WTC11 (cell line): ENCODE measurements around the gene SCEL. TPM values are rescaled to one million over a fixed set of nuclear protein-coding genes. Genes with fewer than 3 reads are reported as not detected.

Experiments used
- ATAC-seq: fragments of 200-7000 bp; cut with Tn5 transposase; 2 replicates; pipeline ENCODE4 v1.10.0; 2021; ENCODE audit warnings: mild to moderate bottlenecking, moderate library complexity
- CTCF ChIA-PET: fragments of 300-600 bp; sonication (Branson Sonifier 250); formaldehyde crosslinking; loops from one replicate; lab custom pipeline; 2021; ENCODE audit warnings: antibody characterized with exemption; lab: Charles Lee
- POLR2A ChIA-PET: fragments of 350-600 bp; sonication (Branson Sonifier 250); formaldehyde crosslinking; loops from one replicate; lab custom pipeline; 2021; ENCODE audit warnings: antibody characterized with exemption; lab: Charles Lee
- DNase-seq: peaks from one replicate; pipeline ENCODE4 v3.0.0; 2021; ENCODE audit warnings: low spot score
- H3K27ac Mint-ChIP-seq: 2 replicates; pipeline ENCODE4 v1.8.0; 2021; ENCODE audit warnings: mixed read lengths
- H3K27me3 Mint-ChIP-seq: 2 replicates; pipeline ENCODE4 v1.8.0; 2021; ENCODE audit warnings: low read depth, mild to moderate bottlenecking, moderate library complexity, mixed read lengths
- H3K36me3 Mint-ChIP-seq: 2 replicates; pipeline ENCODE4 v1.8.0; 2021; ENCODE audit warnings: mixed read lengths
- H3K4me1 Mint-ChIP-seq: 2 replicates; pipeline ENCODE4 v1.8.0; 2022; ENCODE audit warnings: mixed read lengths
- H3K4me3 Mint-ChIP-seq: 2 replicates; pipeline ENCODE4 v1.8.0; 2021; ENCODE audit warnings: mild to moderate bottlenecking, moderate library complexity, mixed read lengths
- H3K9me3 Mint-ChIP-seq: 2 replicates; pipeline ENCODE4 v1.8.0; 2021; ENCODE audit warnings: mixed read lengths
- CREM ChIP-seq: sonication (generic); formaldehyde crosslinking; IDR thresholded peaks from 2 replicates; pipeline ENCODE4 v1.8.1; 2022; ENCODE audit warnings: mild to moderate bottlenecking, missing genetic modification reagents, moderate library complexity
- E2F1 ChIP-seq: sonication (generic); formaldehyde crosslinking; IDR thresholded peaks from 2 replicates; pipeline ENCODE4 v1.8.0; 2022; ENCODE audit warnings: mild to moderate bottlenecking, missing genetic modification reagents
- ELF4 ChIP-seq: sonication (generic); formaldehyde crosslinking; IDR thresholded peaks from 2 replicates; pipeline ENCODE4 v1.8.1; 2022; ENCODE audit warnings: low read depth, mild to moderate bottlenecking, moderate library complexity, missing genetic modification reagents
- EMX1 ChIP-seq: fragments of 250-450 bp; sonication (Bioruptor Pico); IDR thresholded peaks from 2 replicates; pipeline ENCODE4 v1.8.0; 2021; ENCODE audit warnings: mild to moderate bottlenecking
- ERG ChIP-seq: fragments of 250-450 bp; sonication (Bioruptor Pico); IDR thresholded peaks from 2 replicates; pipeline ENCODE4 v1.8.0; 2021; ENCODE audit warnings: mild to moderate bottlenecking
- ESRRA ChIP-seq: sonication (generic); formaldehyde crosslinking; IDR thresholded peaks from 2 replicates; pipeline ENCODE4 v1.8.1; 2022; ENCODE audit warnings: mild to moderate bottlenecking, missing genetic modification reagents, borderline replicate concordance
- ETV6 ChIP-seq: sonication (generic); formaldehyde crosslinking; IDR thresholded peaks from 2 replicates; pipeline ENCODE4 v1.8.1; 2022; ENCODE audit warnings: mild to moderate bottlenecking, missing genetic modification reagents
- GABPB1 ChIP-seq: sonication (generic); formaldehyde crosslinking; IDR thresholded peaks from 2 replicates; pipeline ENCODE4 v1.8.1; 2023; ENCODE audit warnings: mild to moderate bottlenecking, missing genetic modification reagents
- IRF2 ChIP-seq: sonication (generic); formaldehyde crosslinking; IDR thresholded peaks from 2 replicates; pipeline ENCODE4 v1.8.0; 2022; ENCODE audit warnings: low read depth, missing genetic modification reagents, borderline replicate concordance
- MXD4 ChIP-seq: fragments of 250-450 bp; sonication (Bioruptor Pico); IDR thresholded peaks from 2 replicates; pipeline ENCODE4 v1.8.0; 2021; ENCODE audit warnings: mild to moderate bottlenecking, moderate library complexity, borderline replicate concordance
- MYBL2 ChIP-seq: sonication (generic); formaldehyde crosslinking; IDR thresholded peaks from 2 replicates; pipeline ENCODE4 v1.8.1; 2023; ENCODE audit warnings: mild to moderate bottlenecking, moderate library complexity, missing genetic modification reagents
- OVOL2 ChIP-seq: fragments of 250-450 bp; sonication (Bioruptor Pico); IDR thresholded peaks from 2 replicates; pipeline ENCODE4 v1.9.0; 2021; ENCODE audit warnings: mild to moderate bottlenecking, borderline replicate concordance
- TP53 ChIP-seq: sonication (generic); formaldehyde crosslinking; IDR thresholded peaks from 2 replicates; pipeline ENCODE4 v1.8.1; 2023; ENCODE audit warnings: mild to moderate bottlenecking, missing genetic modification reagents
- USF2 ChIP-seq: sonication (generic); formaldehyde crosslinking; IDR thresholded peaks from 2 replicates; pipeline ENCODE4 v1.8.1; 2023; ENCODE audit warnings: mild to moderate bottlenecking, missing genetic modification reagents, moderate library complexity
- ZBTB21 ChIP-seq: sonication (generic); formaldehyde crosslinking; IDR thresholded peaks from 2 replicates; pipeline ENCODE4 v1.8.1; 2023; ENCODE audit warnings: mild to moderate bottlenecking, missing genetic modification reagents, borderline replicate concordance
- ZMAT4 ChIP-seq: fragments of 250-450 bp; sonication (Bioruptor Pico); IDR thresholded peaks from 2 replicates; pipeline ENCODE4 v1.9.0; 2021; ENCODE audit warnings: mild to moderate bottlenecking
- ZNF138 ChIP-seq: sonication (generic); formaldehyde crosslinking; conservative IDR thresholded peaks from 2 replicates; pipeline ENCODE4 v1.8.1; 2022; ENCODE audit warnings: mild to moderate bottlenecking, moderate library complexity, missing genetic modification reagents
- ZNF317 ChIP-seq: sonication (generic); formaldehyde crosslinking; IDR thresholded peaks from 2 replicates; pipeline ENCODE4 v1.8.1; 2023; ENCODE audit warnings: low read depth, mild to moderate bottlenecking, moderate library complexity, missing genetic modification reagents, borderline replicate concordance
- ZNF416 ChIP-seq: fragments of 250-450 bp; sonication (Bioruptor Pico); IDR thresholded peaks from 2 replicates; pipeline ENCODE4 v1.9.0; 2021; ENCODE audit warnings: mild to moderate bottlenecking, inconsistent platforms
- ZNF423 ChIP-seq: fragments of 250-450 bp; sonication (Bioruptor Pico); IDR thresholded peaks from 2 replicates; pipeline ENCODE4 v2.1.2; 2022; ENCODE audit warnings: mild to moderate bottlenecking, moderate library complexity
- ZNF512 ChIP-seq: sonication (generic); formaldehyde crosslinking; IDR thresholded peaks from 2 replicates; pipeline ENCODE4 v1.8.1; 2022; ENCODE audit warnings: missing genetic modification reagents, borderline replicate concordance
- ZNF671 ChIP-seq: fragments of 250-450 bp; sonication (Bioruptor Pico); IDR thresholded peaks from 2 replicates; pipeline ENCODE4 v1.8.0; 2021; ENCODE audit warnings: mild to moderate bottlenecking
- total RNA-seq: library from RNA; stranded (reverse); gene quantifications from 3 replicates; pipeline ENCODE4 v1.2.3, GENCODE V29; 2021
- TF ChIP-seq, protein P1 (sequence below): sonication (generic); formaldehyde crosslinking; IDR thresholded peaks from 2 replicates; pipeline ENCODE4 v1.8.1; 2022; ENCODE audit warnings: mild to moderate bottlenecking, moderate library complexity, missing genetic modification reagents
- TF ChIP-seq, protein P2 (sequence below): sonication (generic); formaldehyde crosslinking; IDR thresholded peaks from 2 replicates; pipeline ENCODE4 v1.8.1; 2022; ENCODE audit warnings: low read depth, mild to moderate bottlenecking, moderate library complexity, missing genetic modification reagents, borderline replicate concordance

The SCEL gene
- total RNA-seq, 1 experiment from 2014 or later: not detected

- DNase-seq (no peak), ATAC-seq (no peak)
- POLR2A ChIA-PET: interaction anchor here (1.0 kb wide), 1 partner anchor 185 kb away, joined by 3 read pairs; no protein-coding TSS in a partner anchor
- H3K4me1 Mint-ChIP-seq: peaks cover 18% of the 10 kb centered on the region
- H3K36me3 Mint-ChIP-seq: no peaks in the 10 kb centered on the region
- no peaks in the 10 kb centered on the region for H3K27me3 Mint-ChIP-seq
- peak overlapping the region; percentile 21; the same call in 1 of the 2 replicates for H3K27ac Mint-ChIP-seq
- H3K4me3 Mint-ChIP-seq: no peak overlapping the region
- TF ChIP-seq ZMAT4: no peak
- CTCF ChIA-PET: interaction anchor here (1.7 kb wide), 1 partner anchor 72 kb away, joined by 5 read pairs; no protein-coding TSS in a partner anchor
- H3K9me3 Mint-ChIP-seq: peaks cover 4% of the 10 kb centered on the region
Measured at GRCh38 chr13:77521194-77521593, 14.3 kb upstream of the SCEL start.

DNA sequence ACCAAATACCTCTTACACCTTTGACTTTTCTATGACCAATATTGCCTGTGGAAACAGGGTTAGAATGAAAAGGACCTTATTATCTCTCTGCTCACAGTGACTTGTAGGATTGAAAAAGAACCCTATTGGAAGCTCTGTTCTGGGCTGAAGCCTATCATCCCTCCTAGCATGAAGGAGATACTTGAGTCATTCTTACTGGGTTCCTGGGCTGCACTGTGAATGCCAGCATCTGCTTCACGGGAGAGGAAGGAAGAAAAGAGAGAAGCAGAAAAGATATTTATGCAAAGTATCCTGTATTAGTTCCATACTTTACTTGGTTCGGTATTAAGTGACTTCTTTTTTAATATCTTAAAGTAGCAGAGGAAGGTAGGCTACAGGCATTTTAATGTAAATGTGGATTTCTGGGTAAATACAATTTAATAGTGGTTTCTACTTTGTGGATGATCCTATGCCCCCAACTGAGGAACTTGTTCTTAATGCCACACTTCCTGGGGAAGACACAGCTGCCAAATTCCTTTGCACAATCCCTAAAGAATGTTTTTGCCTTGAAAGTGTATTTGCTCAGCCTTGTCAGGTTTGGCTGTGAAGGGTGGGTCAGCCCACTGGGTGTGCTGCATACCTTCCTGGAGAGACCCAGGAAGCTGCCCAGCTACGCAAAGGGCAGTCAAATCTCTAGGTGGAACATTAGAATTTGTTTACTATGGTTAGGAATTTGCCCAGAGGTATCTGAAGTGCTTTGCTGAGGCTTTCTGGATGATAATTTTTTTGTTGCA is 13.7 kb upstream of the SCEL start:
- Mint-ChIP-seq H3K9me3 (peaks cover 4% of the 10 kb centered on the region), H3K27me3 (no peaks in the 10 kb centered on the region), H3K4me1 (peaks cover 14% of the 10 kb centered on the region), H3K36me3 (no peaks in the 10 kb centered on the region), H3K4me3 (no peak overlapping the region), H3K27ac (peak overlapping the region; percentile 85)
- ATAC-seq: peak; percentile 96
- DNase-seq: peak; percentile 33
- ChIA-PET POLR2A (interaction anchor here (1.0 kb wide), 1 partner anchor 184 kb away, joined by 3 read pairs; no protein-coding TSS in a partner anchor), CTCF (interaction anchor here (1.7 kb wide), 1 partner anchor 71 kb away, joined by 5 read pairs; no protein-coding TSS in a partner anchor)
- TF ChIP-seq ZNF671 (CRISPR knock-in tag): no peak
- TF ChIP-seq ETV6 (CRISPR knock-in tag): 0 out of 2 replicates have a peak, but pooled peaks have one; percentile 30
- TF ChIP-seq ZNF423 (CRISPR knock-in tag): peak; percentile 64

- CTCF ChIA-PET: interaction anchor here (1.7 kb wide), 1 partner anchor 70 kb away, joined by 5 read pairs; no protein-coding TSS in a partner anchor
- H3K36me3 Mint-ChIP-seq: no peaks in the 10 kb centered on the region
- no peak for DNase-seq
- H3K4me3 Mint-ChIP-seq: no peak overlapping the region
- peaks cover 4% of the 10 kb centered on the region for H3K9me3 Mint-ChIP-seq
- no peak for ATAC-seq
- peak overlapping the region; percentile 85 for H3K27ac Mint-ChIP-seq
- TF ChIP-seq ZNF317 (CRISPR knock-in tag) (no peak), ZBTB21 (CRISPR knock-in tag) (no peak), TP53 (no peak), IRF2 (CRISPR knock-in tag) (no peak), ERG (CRISPR knock-in tag) (no peak), USF2 (CRISPR knock-in tag) (no peak), OVOL2 (CRISPR knock-in tag) (no peak), EMX1 (no peak), E2F1 (CRISPR knock-in tag) (no peak), ESRRA (CRISPR knock-in tag) (no peak), CREM (no peak), ZNF416 (no peak), ZNF138 (CRISPR knock-in tag) (no peak), ZNF512 (no peak), MYBL2 (CRISPR knock-in tag) (no peak), MXD4 (CRISPR knock-in tag) (no peak), GABPB1 (CRISPR knock-in tag) (no peak), ELF4 (CRISPR knock-in tag) (no peak)
- TF ChIP-seq, protein P1, sequence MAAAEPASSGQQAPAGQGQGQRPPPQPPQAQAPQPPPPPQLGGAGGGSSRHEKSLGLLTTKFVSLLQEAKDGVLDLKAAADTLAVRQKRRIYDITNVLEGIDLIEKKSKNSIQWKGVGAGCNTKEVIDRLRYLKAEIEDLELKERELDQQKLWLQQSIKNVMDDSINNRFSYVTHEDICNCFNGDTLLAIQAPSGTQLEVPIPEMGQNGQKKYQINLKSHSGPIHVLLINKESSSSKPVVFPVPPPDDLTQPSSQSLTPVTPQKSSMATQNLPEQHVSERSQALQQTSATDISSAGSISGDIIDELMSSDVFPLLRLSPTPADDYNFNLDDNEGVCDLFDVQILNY (CRISPR knock-in tag): no peak
- TF ChIP-seq, protein P2, sequence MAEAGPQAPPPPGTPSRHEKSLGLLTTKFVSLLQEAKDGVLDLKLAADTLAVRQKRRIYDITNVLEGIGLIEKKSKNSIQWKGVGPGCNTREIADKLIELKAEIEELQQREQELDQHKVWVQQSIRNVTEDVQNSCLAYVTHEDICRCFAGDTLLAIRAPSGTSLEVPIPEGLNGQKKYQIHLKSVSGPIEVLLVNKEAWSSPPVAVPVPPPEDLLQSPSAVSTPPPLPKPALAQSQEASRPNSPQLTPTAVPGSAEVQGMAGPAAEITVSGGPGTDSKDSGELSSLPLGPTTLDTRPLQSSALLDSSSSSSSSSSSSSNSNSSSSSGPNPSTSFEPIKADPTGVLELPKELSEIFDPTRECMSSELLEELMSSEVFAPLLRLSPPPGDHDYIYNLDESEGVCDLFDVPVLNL (CRISPR knock-in tag): no peak
- peaks cover 14% of the 10 kb centered on the region for H3K4me1 Mint-ChIP-seq
- POLR2A ChIA-PET: no interaction called here
- no peaks in the 10 kb centered on the region for H3K27me3 Mint-ChIP-seq
Measured at GRCh38 chr13:77522444-77522843, 13.1 kb upstream of the SCEL start.
